ENCODE measurements around the gene TAS2R5.
"Not testable (repeated sequence)": the region's sequence is repeated elsewhere in the genome, so short reads cannot be mapped to it uniquely, and the experiment has no call there.

The TAS2R5 gene

GRCh38 chr7:141789917-141790316 lies at the start of gene TAS2R5:
Gene TAS2R5, plus strand, starts transcription at chr7:141790217. Its CDS starts 145 bp downstream, at chr7:141790362.
- no peak for DNase-seq (ENCODE audit: low read depth in 2 of 2)

- DNase-seq (ENCODE audit: low read depth in 2 of 2) = no peak
These were observed 47.8 kb upstream of the TAS2R5 start for GRCh38 chr7:141742229-141742628.

GRCh38 chr7:141744131-141744530 lies 45.9 kb upstream of the TAS2R5 start:
- no peak for DNase-seq (ENCODE audit: low read depth in 2 of 2)

- DNase-seq (ENCODE audit: low read depth in 2 of 2) = no peak
These were observed 41.6 kb upstream of the TAS2R5 start for GRCh38 chr7:141748396-141748795.

GRCh38 chr7:141751904-141752303 lies 38.1 kb upstream of the TAS2R5 start:
- DNase-seq (ENCODE audit: low read depth in 2 of 2) = peak in 1 of 2 experiments; percentile 2

- no peak for DNase-seq (ENCODE audit: low read depth in 2 of 2)
These were observed 37.4 kb upstream of the TAS2R5 start for GRCh38 chr7:141752634-141753033.

- no peak for DNase-seq (ENCODE audit: low read depth in 2 of 2)
These were observed 35.1 kb upstream of the TAS2R5 start for GRCh38 chr7:141754939-141755338.

- DNase-seq (ENCODE audit: low read depth in 2 of 2) = no peak
These were observed 26.2 kb upstream of the TAS2R5 start, which contains the start of gene TAS2R3 for GRCh38 chr7:141763797-141764196. Gene TAS2R3, plus strand, starts transcription at chr7:141764097. Its CDS starts 62 bp downstream, at chr7:141764159.

GRCh38 chr7:141770083-141770583 lies 19.9 kb upstream of the TAS2R5 start:
- DNase-seq (ENCODE audit: low read depth in 2 of 2) = not testable (repeated sequence)

- no peak for DNase-seq (ENCODE audit: low read depth in 2 of 2)
These were observed 13.6 kb upstream of the TAS2R5 start, which contains the start of gene TAS2R4 for GRCh38 chr7:141776374-141776773. Gene TAS2R4, plus strand, starts transcription at chr7:141776674. Its CDS starts 1,815 bp downstream, at chr7:141778489.

- DNase-seq (ENCODE audit: low read depth in 2 of 2) = peak; percentile 16 to 20
These were observed 4.1 kb upstream of the TAS2R5 start for GRCh38 chr7:141785706-141786552.

- no peak for DNase-seq (ENCODE audit: low read depth in 2 of 2)
These were observed 1.7 kb upstream of the TAS2R5 start for GRCh38 chr7:141788296-141788695.

- DNase-seq (ENCODE audit: low read depth in 2 of 2) = no peak
These were observed 2.5 kb downstream of the TAS2R5 start for GRCh38 chr7:141792526-141792925.

GRCh38 chr7:141820067-141820466 lies 30.1 kb downstream of the TAS2R5 start:
- DNase-seq (ENCODE audit: low read depth in 2 of 2) = no peak

GRCh38 chr7:141822432-141822831 lies 32.4 kb downstream of the TAS2R5 start:
- not testable (repeated sequence) for DNase-seq (ENCODE audit: low read depth in 2 of 2)

- no peak for DNase-seq (ENCODE audit: low read depth in 2 of 2)
These were observed 47.7 kb downstream of the TAS2R5 start for GRCh38 chr7:141837683-141838082.

GRCh38 chr7:141838581-141838980 lies 48.6 kb downstream of the TAS2R5 start:
- no peak for DNase-seq (ENCODE audit: low read depth in 2 of 2)

GRCh38 chr7:141839256-141839655 lies 49.2 kb downstream of the TAS2R5 start:
- no peak for DNase-seq (ENCODE audit: low read depth in 2 of 2)

- no peak for DNase-seq (ENCODE audit: low read depth in 2 of 2)
These were observed 50.7 kb downstream of the TAS2R5 start for GRCh38 chr7:141840708-141841107.

Measured in fibroblast of skin of left quadriceps (primary cell).